K562 (cell line): ENCODE results near the gene KIAA0825. TPM values are rescaled to one million over a fixed set of nuclear protein-coding genes. Genes with fewer than 3 reads are reported as not detected.

Experiments
- ATAC-seq: fragments of 200-7000 bp; cut with Tn5 transposase; 3 replicates; pipeline ENCODE4 v1.9.1; 2020; ENCODE audit warnings: moderate library complexity
- BruUV-seq: library from RNA; stranded (reverse); fragments of 400-500 nt; replicated peaks from 2 replicates; lab custom pipeline; 2021; lab: Mats Ljungman, UMichigan
- CTCF ChIA-PET: fragments of 300-600 bp; formaldehyde crosslinking; extraction: SDS; loops from one replicate; lab custom pipeline; 2021; ENCODE audit warnings: low intra/inter-chr PET ratio; lab: Yijun Ruan, JAX
- POLR2A ChIA-PET: fragments of 300-600, 350-650 bp; sonication (Branson Sonifier 250); formaldehyde crosslinking; extraction: SDS; loops from one replicate; lab custom pipeline; 2021; ENCODE audit warnings: antibody characterized with exemption, inconsistent platforms; lab: Yijun Ruan, JAX
- DNase-seq, 4 experiments: peaks; one replicate each; pipeline versions ENCODE4 v3.0.0 to v3.0.0-alpha.2; 2011 to 2018; ENCODE audit warnings: low spot score in 3 of 4, mixed read lengths in 3 of 4; ENCODE audit errors: extremely low read depth in 1 of 4
- FAIRE-seq: peaks from 2 replicates; lab custom pipeline; 2011; peaks lifted over from hg19 to GRCh38; lab: Jason Lieb, UNC
- H2AFZ ChIP-seq: 2 replicates; pipeline ENCODE4 v1.6.0; 2011; ENCODE audit warnings: low read depth, low read length, control low read depth, inconsistent platforms
- H3K27ac ChIP-seq: fragments of 200-600 bp; 3 replicates; pipeline ENCODE4 v1.8.0; 2011; ENCODE audit warnings: low read depth, mild to moderate bottlenecking, control low read depth, inconsistent platforms, low read length, moderate library complexity, mixed read lengths; ENCODE audit errors: extremely low read depth
- H3K27me3 ChIP-seq, 2 experiments: fragments of 300-600 bp in 1 of 2; 2 replicates in 1 of 2; 3 replicates in 1 of 2; pipeline versions ENCODE4 v1.6.0 to v1.8.0; 2011; ENCODE audit warnings: inconsistent platforms in 2 of 2, low read length in 2 of 2, mild to moderate bottlenecking in 1 of 2, mixed read lengths in 1 of 2, moderate library complexity in 1 of 2; ENCODE audit not compliant: control insufficient read depth in 2 of 2, insufficient read depth in 2 of 2
- H3K36me3 ChIP-seq: fragments of 300-600 bp; 3 replicates; pipeline ENCODE4 v1.8.0; 2011; ENCODE audit warnings: mild to moderate bottlenecking, low read length, inconsistent platforms; ENCODE audit not compliant: control insufficient read depth, insufficient read depth
- H3K4me1 ChIP-seq, 2 experiments: fragments of 200-600 bp in 1 of 2; replicated peaks in 1 of 2; 2 replicates in 1 of 2; 3 replicates in 1 of 2; pipeline versions ENCODE4 v1.5.1 to v1.8.0; 2011; ENCODE audit warnings: inconsistent platforms in 2 of 2, low read length in 2 of 2, mild to moderate bottlenecking in 1 of 2, mixed read lengths in 1 of 2, moderate library complexity in 1 of 2; ENCODE audit not compliant: control insufficient read depth in 2 of 2, insufficient read depth in 2 of 2
- H3K4me2 ChIP-seq: 2 replicates; pipeline ENCODE4 v1.6.1; 2011; ENCODE audit warnings: low read length, control low read depth, inconsistent platforms, mixed read lengths; ENCODE audit not compliant: insufficient read depth
- H3K4me3 ChIP-seq: fragments of 200-600 bp; sonication (generic), shearing (Covaris generic); 2 replicates; pipeline ENCODE4 v1.5.1; 2016; ENCODE audit warnings: control low read depth, inconsistent platforms
- H3K79me2 ChIP-seq: fragments of 200-600 bp; 3 replicates; pipeline ENCODE4 v1.8.0; 2011; ENCODE audit warnings: low read length, inconsistent platforms; ENCODE audit not compliant: control insufficient read depth, insufficient read depth
- H3K9ac ChIP-seq, 2 experiments: 2 replicates each; pipeline versions ENCODE4 v1.6.0 to v1.6.1; 2011; ENCODE audit warnings: low read depth in 2 of 2, low read length in 2 of 2, control low read depth in 1 of 2, inconsistent platforms in 1 of 2, mild to moderate bottlenecking in 1 of 2, mixed read lengths in 1 of 2; ENCODE audit not compliant: insufficient read depth in 1 of 2
- H3K9me1 ChIP-seq: one replicate; pipeline ENCODE4 v1.6.0; 2011; ENCODE audit warnings: inconsistent platforms, mild to moderate bottlenecking, low read length, moderate library complexity; ENCODE audit not compliant: control insufficient read depth, insufficient read depth
- H3K9me3 ChIP-seq: replicated peaks from 2 replicates; pipeline ENCODE4 v1.5.1; 2011; ENCODE audit warnings: low read depth, low read length, inconsistent platforms; ENCODE audit not compliant: control insufficient read depth, insufficient read depth
- H4K20me1 ChIP-seq: replicated peaks from 2 replicates; pipeline ENCODE4 v1.6.1; 2011; ENCODE audit warnings: low read length, inconsistent platforms, mixed read lengths; ENCODE audit not compliant: control insufficient read depth, insufficient read depth
- CBX8 ChIP-seq: fragments of 200-600 bp; sonication (generic); IDR thresholded peaks from 2 replicates; pipeline ENCODE4 v1.6.1; 2012; ENCODE audit warnings: borderline replicate concordance, mixed run types, low read depth, mild to moderate bottlenecking, moderate library complexity, mixed read lengths, low read length, control low read depth, inconsistent platforms; ENCODE audit not compliant: poor library complexity, severe bottlenecking; ENCODE audit errors: extremely low read depth
- ELF4 ChIP-seq: fragments of 450-650 bp; formaldehyde crosslinking; IDR thresholded peaks from 2 replicates; pipeline ENCODE4 v1.4.0; 2022; ENCODE audit warnings: missing genetic modification characterization
- ETV5 ChIP-seq: sonication (generic); formaldehyde crosslinking; IDR thresholded peaks from 2 replicates; pipeline ENCODE4 v1.4.0; 2020; ENCODE audit warnings: low read depth, mild to moderate bottlenecking, missing genetic modification reagents
- NELFE ChIP-seq: IDR thresholded peaks from 2 replicates; pipeline ENCODE4 v1.6.1; 2011; ENCODE audit warnings: mild to moderate bottlenecking; ENCODE audit not compliant: insufficient read depth, insufficient read length
- NFATC3 ChIP-seq: fragments of 450-650 bp; IDR thresholded peaks from 2 replicates; pipeline ENCODE4 v1.6.1; 2017; ENCODE audit warnings: mild to moderate bottlenecking
- NR2F6 ChIP-seq: fragments of 450-650 bp; formaldehyde crosslinking; IDR thresholded peaks from 2 replicates; pipeline ENCODE4 v1.4.0; 2020; ENCODE audit warnings: mild to moderate bottlenecking
- POLR2A ChIP-seq: fragments of 450-650 bp; conservative IDR thresholded peaks from 2 replicates; pipeline ENCODE4 v1.6.1; 2016
- PTBP1 ChIP-seq: fragments of 200-400 bp; formaldehyde crosslinking; IDR thresholded peaks from 2 replicates; pipeline ENCODE4 v1.6.1; 2017; ENCODE audit warnings: low read depth, low read length
- RBM22 ChIP-seq: fragments of 200-400 bp; formaldehyde crosslinking; IDR thresholded peaks from 2 replicates; pipeline ENCODE4 v1.6.1; 2018; ENCODE audit warnings: low read length, low read depth; ENCODE audit not compliant: poor library complexity, severe bottlenecking
- RCOR1 ChIP-seq, 2 experiments: IDR thresholded peaks; 2 replicates each; pipeline ENCODE4 v1.6.1; 2012; ENCODE audit warnings: low read depth in 2 of 2, low read length in 2 of 2, borderline replicate concordance in 1 of 2, improper control_type of control experiment in 1 of 2
- SMAD3 ChIP-seq: fragments of 450-650 bp; formaldehyde crosslinking; conservative IDR thresholded peaks from 2 replicates; pipeline ENCODE4 v1.4.0; 2020; ENCODE audit warnings: mild to moderate bottlenecking
- SMARCA5 ChIP-seq: fragments of 450-650 bp; IDR thresholded peaks from 2 replicates; pipeline ENCODE4 v1.6.1; 2016
- THRAP3 ChIP-seq: fragments of 450-650 bp; IDR thresholded peaks from 2 replicates; pipeline ENCODE4 v1.6.1; 2016; ENCODE audit warnings: mild to moderate bottlenecking, inconsistent platforms, borderline replicate concordance
- WGBS: fragments of 100-300 bp; shearing (Covaris generic); methylation state at CpG from one replicate; pipeline ENCODE4 v1.1.6; 2016; ENCODE audit warnings: low coverage, mixed read lengths; ENCODE audit not compliant: insufficient coverage; ENCODE audit errors: missing lambda C conversion rate; 5-methylcytosine and 5-hydroxymethylcytosine counted together
- in situ Hi-C: fragments of 300-500 bp; cut with MboI; formaldehyde crosslinking; loops from 4 replicates; pipeline ENCODE4 v1.15.0; 2018; ENCODE audit warnings: inconsistent platforms, mixed read lengths
- intact Hi-C: fragments of 100-400 bp; cut with micrococcal nuclease; formaldehyde crosslinking; loops from 2 replicates; pipeline ENCODE4 v1.14.2; 2022
- polyA plus RNA-seq, 8 experiments: library from polyadenylated mRNA; depleted of rRNA in 4 of 8; stranded (reverse) in 5 of 8; unstranded in 3 of 8; fragments of >200 nt; fragmentation: Nextera tagmentation in 2 of 8; fragmentation: Illumina TruSeq in 1 of 8; extraction: Ambion mirVana in 2 of 8; extraction: Trizol in 1 of 8; gene quantifications; 2 replicates each; pipeline versions ENCODE4 v1.2.1 to v1.2.3, GENCODE V29; 2011 to 2014; ENCODE audit warnings: inconsistent platforms in 1 of 8, missing spikeins in 1 of 8
- total RNA-seq, 7 experiments: library from RNA; depleted of rRNA in 6 of 7; stranded (reverse); fragments of >200 nt in 6 of 7; fragmentation: Illumina TruSeq in 2 of 7; extraction: Trizol in 2 of 7; gene quantifications; 2 replicates each; pipeline versions ENCODE4 v1.2.1 to v1.2.3, GENCODE V29; 2011 to 2021; ENCODE audit warnings: low replicate concordance in 1 of 7
- TF ChIP-seq, protein P1 (sequence below): fragments of 250-450 bp; sonication (Bioruptor Pico); IDR thresholded peaks from 2 replicates; pipeline ENCODE4 v1.8.0; 2022; ENCODE audit warnings: moderate library complexity, mild to moderate bottlenecking, inconsistent platforms
- TF ChIP-seq, protein P2 (sequence below): fragments of 250-450 bp; sonication (Bioruptor Pico); IDR thresholded peaks from 2 replicates; pipeline ENCODE4 v1.4.0; 2020; ENCODE audit warnings: mild to moderate bottlenecking, moderate library complexity
- TF ChIP-seq, protein P3 (sequence below): fragments of 250-450 bp; sonication (Bioruptor Pico); IDR thresholded peaks from 2 replicates; pipeline ENCODE4 v1.6.1; 2021; ENCODE audit warnings: mild to moderate bottlenecking

KIAA0825 gene
- total and polyA plus RNA-seq, 9 of the 15 experiments (the other 6 are each of a cell fraction or from before 2014, with no cell fraction given): 0.05 to 0.36 (median 0.16) TPM; not detected in 1

DNA sequence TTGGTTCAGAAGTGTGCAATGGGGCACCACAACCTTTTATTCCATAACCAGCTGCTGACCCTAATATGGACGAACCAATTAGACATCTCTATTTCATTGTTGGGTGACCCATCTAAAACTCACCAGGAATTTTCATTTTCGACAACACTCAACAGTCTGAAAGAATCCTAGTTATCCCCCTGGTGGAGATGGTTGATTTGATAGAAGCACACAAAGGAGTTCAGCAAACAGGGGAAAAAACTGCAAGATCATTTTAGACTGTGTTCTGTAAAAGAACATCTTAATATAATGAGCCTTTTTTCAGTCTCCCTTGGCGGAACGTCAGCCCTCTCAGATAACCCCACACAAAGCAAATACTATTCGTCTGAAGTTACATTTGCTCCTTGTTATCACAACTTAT, 367.4 kb downstream of the KIAA0825 start:
- no peaks in the 10 kb centered on the region for H3K9me1 ChIP-seq
- WGBS: 0% methylated on average over 5 of the region's 5 CpGs
- H3K79me2 ChIP-seq: no peaks in the 10 kb centered on the region
- no peak for FAIRE-seq
- H3K27ac ChIP-seq: no peak overlapping the region
- ChIA-PET CTCF (no interaction called here), POLR2A (no interaction called here)
- in situ Hi-C loops: no loop called here
- H3K36me3 ChIP-seq: no peaks in the 10 kb centered on the region
- ATAC-seq: no peak
- BruUV-seq: no TSS peak
- H3K9me3 ChIP-seq: no peaks in the 10 kb centered on the region; the same call in 1 of the 2 replicates
- no peaks in the 10 kb centered on the region for H4K20me1 ChIP-seq
- H3K27me3 ChIP-seq: no peaks in the 10 kb centered on the region
- no peak overlapping the region for H3K9ac ChIP-seq
- no peak overlapping the region for H3K4me2 ChIP-seq
- DNase-seq: no peak
- intact Hi-C loops: no loop called here
- no peaks in the 10 kb centered on the region for H3K4me1 ChIP-seq
- no peak overlapping the region for H2AFZ ChIP-seq
- H3K4me3 ChIP-seq: no peak overlapping the region
- TF ChIP-seq NFATC3 (no peak), POLR2A (no peak), SMARCA5 (no peak)
- TF ChIP-seq, protein P1, sequence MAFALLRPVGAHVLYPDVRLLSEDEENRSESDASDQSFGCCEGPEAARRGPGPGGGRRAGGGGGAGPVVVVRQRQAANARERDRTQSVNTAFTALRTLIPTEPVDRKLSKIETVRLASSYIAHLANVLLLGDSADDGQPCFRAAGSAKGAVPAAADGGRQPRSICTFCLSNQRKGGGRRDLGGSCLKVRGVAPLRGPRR: no peak

DNA sequence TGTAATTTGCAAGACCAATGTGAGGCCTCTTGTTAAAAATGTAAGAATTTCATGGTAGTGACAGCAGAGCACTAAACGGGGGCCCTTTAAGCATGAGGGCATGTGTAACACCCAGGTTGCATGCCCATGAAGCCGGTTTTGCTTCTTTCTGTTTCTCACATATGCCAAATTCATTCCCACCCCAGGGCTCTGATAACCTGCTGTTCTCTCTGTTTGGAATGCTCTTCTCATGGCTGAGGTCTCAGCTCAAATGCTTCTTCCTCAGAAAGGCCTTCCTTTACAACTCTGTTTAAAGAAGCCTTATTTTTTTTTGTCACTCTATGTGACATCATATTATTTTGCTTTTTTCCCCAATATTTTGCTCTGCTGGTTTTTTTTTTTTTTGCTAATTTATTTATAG, 369.0 kb downstream of the KIAA0825 start:
- no peak for ATAC-seq
- no peaks in the 10 kb centered on the region for H3K4me1 ChIP-seq
- H3K4me3 ChIP-seq: no peak overlapping the region
- CTCF ChIA-PET: no interaction called here
- no peak overlapping the region for H3K27ac ChIP-seq
- H3K9me1 ChIP-seq: no peaks in the 10 kb centered on the region
- H3K36me3 ChIP-seq: no peaks in the 10 kb centered on the region
- H3K9ac ChIP-seq: no peak overlapping the region
- no peak overlapping the region for H2AFZ ChIP-seq
- POLR2A ChIA-PET: no interaction called here
- no peak for FAIRE-seq
- DNase-seq: no peak
- intact Hi-C loops (no loop called here), in situ Hi-C loops (no loop called here)
- no peaks in the 10 kb centered on the region for H4K20me1 ChIP-seq
- no peak overlapping the region for H3K4me2 ChIP-seq
- 0% methylated on average over 2 of the region's 2 CpGs for WGBS
- H3K9me3 ChIP-seq: no peaks in the 10 kb centered on the region
- BruUV-seq: no TSS peak
- H3K79me2 ChIP-seq: no peaks in the 10 kb centered on the region
- H3K27me3 ChIP-seq: no peaks in the 10 kb centered on the region
- TF ChIP-seq RBM22: no peak
- no peak for TF ChIP-seq RCOR1 (IDR thresholded peaks at IDR 0.05; ENCODE audit: borderline replicate concordance in 1 of 2, low read depth in 2 of 2, low read length in 2 of 2)
- TF ChIP-seq, protein P2, sequence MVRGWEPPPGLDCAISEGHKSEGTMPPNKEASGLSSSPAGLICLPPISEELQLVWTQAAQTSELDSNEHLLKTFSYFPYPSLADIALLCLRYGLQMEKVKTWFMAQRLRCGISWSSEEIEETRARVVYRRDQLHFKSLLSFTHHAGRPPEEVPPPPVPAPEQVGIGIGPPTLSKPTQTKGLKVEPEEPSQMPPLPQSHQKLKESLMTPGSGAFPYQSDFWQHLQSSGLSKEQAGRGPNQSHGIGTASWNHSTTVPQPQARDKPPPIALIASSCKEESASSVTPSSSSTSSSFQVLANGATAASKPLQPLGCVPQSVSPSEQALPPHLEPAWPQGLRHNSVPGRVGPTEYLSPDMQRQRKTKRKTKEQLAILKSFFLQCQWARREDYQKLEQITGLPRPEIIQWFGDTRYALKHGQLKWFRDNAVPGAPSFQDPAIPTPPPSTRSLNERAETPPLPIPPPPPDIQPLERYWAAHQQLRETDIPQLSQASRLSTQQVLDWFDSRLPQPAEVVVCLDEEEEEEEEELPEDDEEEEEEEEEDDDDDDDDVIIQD (CRISPR knock-in tag): no peak
- no peak for TF ChIP-seq ELF4
- no peak for TF ChIP-seq NR2F6
- TF ChIP-seq SMAD3 (CRISPR knock-in tag): no peak
- TF ChIP-seq, protein P3, sequence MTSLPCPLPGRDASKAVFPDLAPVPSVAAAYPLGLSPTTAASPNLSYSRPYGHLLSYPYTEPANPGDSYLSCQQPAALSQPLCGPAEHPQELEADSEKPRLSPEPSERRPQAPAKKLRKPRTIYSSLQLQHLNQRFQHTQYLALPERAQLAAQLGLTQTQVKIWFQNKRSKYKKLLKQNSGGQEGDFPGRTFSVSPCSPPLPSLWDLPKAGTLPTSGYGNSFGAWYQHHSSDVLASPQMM (CRISPR knock-in tag): no peak
- TF ChIP-seq CBX8: no peak
- no peak for TF ChIP-seq PTBP1
- no peak for TF ChIP-seq THRAP3
- TF ChIP-seq ETV5 (CRISPR knock-in tag): no peak
- no peak for TF ChIP-seq NELFE
